SK-N-SH (cell line): ENCODE results near the gene PLCB3.

Source experiments
- CTCF ChIP-seq: fragments of 200-600 bp; sonication (generic); IDR thresholded peaks from 2 replicates; pipeline ENCODE4 v1.6.1; 2017; ENCODE audit warnings: antibody characterized with exemption, mild to moderate bottlenecking, moderate library complexity
- EP300 ChIP-seq, 2 experiments: IDR thresholded peaks; 2 replicates each; pipeline versions ENCODE4 v1.4.0 to v1.6.1; 2012; ENCODE audit warnings: borderline replicate concordance in 1 of 2, low read depth in 1 of 2, low read length in 1 of 2
- NFIC ChIP-seq: IDR thresholded peaks from 2 replicates; pipeline ENCODE4 v1.4.0; 2012; ENCODE audit warnings: borderline replicate concordance
- RAD21 ChIP-seq: IDR thresholded peaks from 2 replicates; pipeline ENCODE4 v1.6.1; 2012; ENCODE audit warnings: mild to moderate bottlenecking, low read length

- TF ChIP-seq RAD21 = no peak
- no peak for TF ChIP-seq EP300 (IDR thresholded peaks at IDR 0.05; ENCODE audit: borderline replicate concordance in 1 of 2, low read depth in 1 of 2, low read length in 1 of 2)
- TF ChIP-seq CTCF = no peak
- no peak for TF ChIP-seq NFIC
These were observed 42.4 kb upstream of the PLCB3 start for GRCh38 chr11:64208796-64209562.
